Measurements from ENCODE around the gene CHIT1.

- TF ChIP-seq CTCF (IDR thresholded peaks at IDR 0.05): no peak
- no peak for TF ChIP-seq POLR2A (IDR thresholded peaks at IDR 0.05)
These were observed 21.7 kb downstream of the CHIT1 start for GRCh38 chr1:203207751-203208150.
